Activated CD4-positive, alpha-beta T cell treated with anti-CD3 and anti-CD28 coated beads, Interleukin-2, amount 50 U/mL, for 4 hours (primary cell): ENCODE data around the gene CDIP1.
"Not testable (repeated sequence)": the region's sequence is repeated elsewhere in the genome, so short reads cannot be mapped to it uniquely, and the experiment has no call there.

ENCODE experiments used
- DNase-seq, 2 experiments: peaks; one replicate each; pipeline ENCODE4 v3.0.0-alpha.2; 2020

The CDIP1 gene

GRCh38 chr16:4538350-4539235 is at the start of gene CDIP1:
Gene CDIP1, minus strand, starts transcription at chr16:4538773. Its CDS starts 24,643 bp downstream, at chr16:4514130.
- peak; percentile 97 for DNase-seq

GRCh38 chr16:4586291-4586690 is 47.7 kb upstream of the CDIP1 start:
- no peak for DNase-seq

GRCh38 chr16:4583906-4584305 is 45.3 kb upstream of the CDIP1 start:
- no peak for DNase-seq

- DNase-seq = no peak
Observed at GRCh38 chr16:4580250-4580649, 41.7 kb upstream of the CDIP1 start.

GRCh38 chr16:4578961-4579530 is 40.5 kb upstream of the CDIP1 start:
- DNase-seq = no peak

- no peak for DNase-seq
Observed at GRCh38 chr16:4576008-4576407, 37.4 kb upstream of the CDIP1 start.

GRCh38 chr16:4574919-4575705 is 36.5 kb upstream of the CDIP1 start:
- no peak for DNase-seq

- not testable (repeated sequence) for DNase-seq
Observed at GRCh38 chr16:4573926-4574325, 35.4 kb upstream of the CDIP1 start.

- no peak for DNase-seq
Observed at GRCh38 chr16:4572715-4573114, 34.1 kb upstream of the CDIP1 start.

- no peak for DNase-seq
Observed at GRCh38 chr16:4570688-4571321, 32.2 kb upstream of the CDIP1 start.

GRCh38 chr16:4570086-4570485 is 31.5 kb upstream of the CDIP1 start:
- DNase-seq = no peak

- DNase-seq = no peak
Observed at GRCh38 chr16:4566144-4566543, 27.6 kb upstream of the CDIP1 start.

- DNase-seq = no peak
Observed at GRCh38 chr16:4564661-4565267, 26.2 kb upstream of the CDIP1 start.

- DNase-seq = no peak
Observed at GRCh38 chr16:4561596-4561995, 23.0 kb upstream of the CDIP1 start.

GRCh38 chr16:4557973-4558372 is 19.4 kb upstream of the CDIP1 start:
- no peak for DNase-seq

- no peak for DNase-seq
Observed at GRCh38 chr16:4556580-4556979, 18.0 kb upstream of the CDIP1 start.

- no peak for DNase-seq
Observed at GRCh38 chr16:4556112-4556511, 17.5 kb upstream of the CDIP1 start, which contains the start of gene C16orf96. Gene C16orf96, plus strand, starts transcription at chr16:4556340. Its CDS starts 150 bp downstream, at chr16:4556490.

- DNase-seq = no peak
Observed at GRCh38 chr16:4552541-4552940, 14.0 kb upstream of the CDIP1 start.

- no peak for DNase-seq
Observed at GRCh38 chr16:4550591-4550990, 12.0 kb upstream of the CDIP1 start.

GRCh38 chr16:4548124-4548523 is 9.6 kb upstream of the CDIP1 start:
- DNase-seq = no peak

- DNase-seq = no peak
Observed at GRCh38 chr16:4544473-4544872, 5.9 kb upstream of the CDIP1 start.

- no peak for DNase-seq
Observed at GRCh38 chr16:4539716-4540284, 1.2 kb upstream of the CDIP1 start.
